Activated B cell treated with CpG ODN at 0.5 μM for 24 hours (primary cell): ENCODE data around the gene SLC6A6. TPM values are rescaled to one million over a fixed set of nuclear protein-coding genes. Genes with fewer than 3 reads are reported as not detected.

ENCODE experiments used
- ATAC-seq: fragments of 200-7000 bp; cut with Tn5 transposase; one replicate; pipeline ENCODE4 v1.10.0; 2021; ENCODE audit warnings: low read depth, mild to moderate bottlenecking, moderate library complexity
- CTCF ChIA-PET: fragments of 350-600 bp; sonication (Branson Sonifier 250); formaldehyde crosslinking; loops from one replicate; lab custom pipeline; 2021; ENCODE audit warnings: antibody characterized with exemption; lab: Charles Lee
- POLR2A ChIA-PET: fragments of 350-600 bp; sonication (Branson Sonifier 250); formaldehyde crosslinking; loops from one replicate; lab custom pipeline; 2021; ENCODE audit warnings: antibody characterized with exemption; lab: Charles Lee
- DNase-seq: peaks from one replicate; pipeline ENCODE4 v3.0.0; 2022
- H3K27ac Mint-ChIP-seq: one replicate; pipeline ENCODE4 v1.8.0; 2020; ENCODE audit warnings: mixed read lengths
- H3K27me3 Mint-ChIP-seq: one replicate; pipeline ENCODE4 v1.8.0; 2021; ENCODE audit warnings: mixed read lengths
- H3K36me3 Mint-ChIP-seq: one replicate; pipeline ENCODE4 v1.8.0; 2021; ENCODE audit warnings: low read depth, mixed read lengths
- H3K4me1 Mint-ChIP-seq: one replicate; pipeline ENCODE4 v1.8.0; 2021; ENCODE audit warnings: mixed read lengths
- H3K4me3 Mint-ChIP-seq: one replicate; pipeline ENCODE4 v1.8.0; 2020; ENCODE audit warnings: mild to moderate bottlenecking, mixed read lengths
- H3K9me3 Mint-ChIP-seq: one replicate; pipeline ENCODE4 v1.8.0; 2020; ENCODE audit warnings: mixed read lengths
- intact Hi-C: fragments of 100-400 bp; cut with micrococcal nuclease; formaldehyde crosslinking; loops from one replicate; pipeline ENCODE4 v1.15.1; 2024
- total RNA-seq: library from RNA; stranded (reverse); gene quantifications from 2 replicates; pipeline ENCODE4 v1.2.3, GENCODE V29; 2022
- TF ChIP-seq, protein P1 (sequence below): fragments of 200-600 bp; IDR thresholded peaks from one replicate; pipeline ENCODE4 v1.8.0; 2022; ENCODE audit warnings: antibody characterized with exemption, mild to moderate bottlenecking

SLC6A6 gene
- total RNA-seq, 1 donor from 2014 or later, result 67.3 TPM

DNA sequence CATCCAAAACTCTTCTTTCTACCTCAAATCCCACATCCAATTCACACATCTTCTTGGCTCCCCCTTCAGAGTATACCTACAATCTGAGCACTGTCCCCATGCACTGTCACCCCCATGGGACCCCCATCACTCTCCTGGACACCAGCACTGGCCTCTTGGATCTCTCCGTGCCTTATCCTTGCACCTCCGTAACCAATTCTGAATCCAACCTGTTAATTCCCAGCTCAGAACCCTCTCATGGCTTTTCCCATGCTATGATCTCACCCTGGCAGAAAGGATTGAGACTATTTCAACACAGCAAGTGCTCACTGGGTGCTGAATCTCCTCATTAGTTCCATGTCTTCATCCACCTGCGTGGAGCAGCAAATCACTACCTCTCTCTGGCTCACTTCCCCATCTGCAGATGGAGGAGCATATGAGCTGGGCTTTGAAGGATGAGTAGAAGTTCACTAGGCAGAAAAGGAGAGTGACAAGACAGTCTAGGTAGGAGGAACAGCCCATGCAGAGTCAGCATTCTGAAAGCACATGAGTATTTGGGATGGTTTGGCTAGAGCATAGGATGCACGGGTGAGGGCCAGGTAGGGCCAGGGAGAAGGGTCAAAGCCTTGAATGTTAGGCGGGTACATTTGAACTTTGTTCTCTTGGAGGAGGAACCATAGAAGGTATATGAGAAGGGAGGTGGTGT lies 48.7 kb downstream of the SLC6A6 start:
- H3K9me3 Mint-ChIP-seq, result no peaks in the 10 kb centered on the region
- intact Hi-C loops, result no loop called here
- peaks cover 10% of the 10 kb centered on the region for H3K4me1 Mint-ChIP-seq
- peaks cover 90% of the 10 kb centered on the region for H3K36me3 Mint-ChIP-seq
- ATAC-seq, result no peak
- no peak overlapping the region for H3K4me3 Mint-ChIP-seq
- no peaks in the 10 kb centered on the region for H3K27me3 Mint-ChIP-seq
- ChIA-PET CTCF (interaction anchor here (0.8 to 1.1 kb wide), 2 partner anchors 16 to 247 kb away, joined by 3 to 4 read pairs; no protein-coding TSS in a partner anchor), POLR2A (no interaction called here)
- peak overlapping the region; percentile 2 for H3K27ac Mint-ChIP-seq
- no peak for DNase-seq
- TF ChIP-seq, protein P1, sequence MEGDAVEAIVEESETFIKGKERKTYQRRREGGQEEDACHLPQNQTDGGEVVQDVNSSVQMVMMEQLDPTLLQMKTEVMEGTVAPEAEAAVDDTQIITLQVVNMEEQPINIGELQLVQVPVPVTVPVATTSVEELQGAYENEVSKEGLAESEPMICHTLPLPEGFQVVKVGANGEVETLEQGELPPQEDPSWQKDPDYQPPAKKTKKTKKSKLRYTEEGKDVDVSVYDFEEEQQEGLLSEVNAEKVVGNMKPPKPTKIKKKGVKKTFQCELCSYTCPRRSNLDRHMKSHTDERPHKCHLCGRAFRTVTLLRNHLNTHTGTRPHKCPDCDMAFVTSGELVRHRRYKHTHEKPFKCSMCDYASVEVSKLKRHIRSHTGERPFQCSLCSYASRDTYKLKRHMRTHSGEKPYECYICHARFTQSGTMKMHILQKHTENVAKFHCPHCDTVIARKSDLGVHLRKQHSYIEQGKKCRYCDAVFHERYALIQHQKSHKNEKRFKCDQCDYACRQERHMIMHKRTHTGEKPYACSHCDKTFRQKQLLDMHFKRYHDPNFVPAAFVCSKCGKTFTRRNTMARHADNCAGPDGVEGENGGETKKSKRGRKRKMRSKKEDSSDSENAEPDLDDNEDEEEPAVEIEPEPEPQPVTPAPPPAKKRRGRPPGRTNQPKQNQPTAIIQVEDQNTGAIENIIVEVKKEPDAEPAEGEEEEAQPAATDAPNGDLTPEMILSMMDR, result no peak

DNA sequence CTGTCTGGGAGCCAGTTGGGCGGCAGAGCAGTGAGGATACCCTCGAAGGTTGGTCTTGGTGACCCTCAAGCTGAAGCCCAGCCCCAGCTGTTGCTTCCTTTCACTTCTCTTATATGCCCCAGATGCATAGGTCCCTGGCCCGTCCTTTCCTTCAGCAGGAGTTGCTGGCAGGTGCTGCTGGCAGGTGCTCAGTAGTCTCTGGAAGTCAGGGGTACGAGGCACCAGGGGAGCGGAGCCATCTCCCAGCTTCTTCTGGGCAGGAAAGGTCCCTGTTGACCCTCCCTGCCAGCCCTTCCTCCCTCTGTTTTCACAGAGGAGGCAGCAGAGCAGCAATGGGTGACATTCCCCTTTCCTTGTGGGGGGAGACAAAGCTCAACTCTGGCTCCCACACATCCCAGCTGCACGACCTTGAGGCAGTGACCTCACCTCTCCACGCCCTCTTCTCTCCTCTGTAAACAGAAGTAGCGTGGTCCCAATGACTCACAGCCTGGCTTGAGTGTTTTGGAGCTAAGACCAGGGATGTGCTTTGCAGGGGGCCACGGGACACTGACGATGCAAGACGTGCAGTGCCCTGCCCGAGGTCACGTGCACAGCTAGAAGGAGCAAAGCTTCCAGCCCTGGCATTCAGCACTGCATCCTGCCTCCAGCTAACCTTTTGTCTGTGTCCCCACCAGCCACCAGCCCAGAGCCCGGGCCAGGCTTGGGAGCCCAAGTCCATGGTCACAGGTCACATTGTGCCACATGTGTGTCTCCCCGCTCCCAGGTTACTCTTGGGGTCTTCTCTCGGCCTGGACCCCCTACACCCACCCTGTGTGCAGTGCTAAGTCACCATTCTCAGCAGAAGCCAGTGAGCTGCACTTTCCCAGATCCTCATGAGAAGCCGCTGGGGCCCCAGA lies 49.7 kb downstream of the SLC6A6 start:
- peaks cover 10% of the 10 kb centered on the region for H3K4me1 Mint-ChIP-seq
- ATAC-seq (no peak), DNase-seq (no peak)
- no peaks in the 10 kb centered on the region for H3K27me3 Mint-ChIP-seq
- no peak overlapping the region for H3K4me3 Mint-ChIP-seq
- H3K27ac Mint-ChIP-seq, result no peak overlapping the region
- TF ChIP-seq, protein P1, result no peak
- ChIA-PET POLR2A (no interaction called here), CTCF (no interaction called here)
- H3K9me3 Mint-ChIP-seq, result no peaks in the 10 kb centered on the region
- peaks cover 84% of the 10 kb centered on the region for H3K36me3 Mint-ChIP-seq
- intact Hi-C loops, result no loop called here

DNA sequence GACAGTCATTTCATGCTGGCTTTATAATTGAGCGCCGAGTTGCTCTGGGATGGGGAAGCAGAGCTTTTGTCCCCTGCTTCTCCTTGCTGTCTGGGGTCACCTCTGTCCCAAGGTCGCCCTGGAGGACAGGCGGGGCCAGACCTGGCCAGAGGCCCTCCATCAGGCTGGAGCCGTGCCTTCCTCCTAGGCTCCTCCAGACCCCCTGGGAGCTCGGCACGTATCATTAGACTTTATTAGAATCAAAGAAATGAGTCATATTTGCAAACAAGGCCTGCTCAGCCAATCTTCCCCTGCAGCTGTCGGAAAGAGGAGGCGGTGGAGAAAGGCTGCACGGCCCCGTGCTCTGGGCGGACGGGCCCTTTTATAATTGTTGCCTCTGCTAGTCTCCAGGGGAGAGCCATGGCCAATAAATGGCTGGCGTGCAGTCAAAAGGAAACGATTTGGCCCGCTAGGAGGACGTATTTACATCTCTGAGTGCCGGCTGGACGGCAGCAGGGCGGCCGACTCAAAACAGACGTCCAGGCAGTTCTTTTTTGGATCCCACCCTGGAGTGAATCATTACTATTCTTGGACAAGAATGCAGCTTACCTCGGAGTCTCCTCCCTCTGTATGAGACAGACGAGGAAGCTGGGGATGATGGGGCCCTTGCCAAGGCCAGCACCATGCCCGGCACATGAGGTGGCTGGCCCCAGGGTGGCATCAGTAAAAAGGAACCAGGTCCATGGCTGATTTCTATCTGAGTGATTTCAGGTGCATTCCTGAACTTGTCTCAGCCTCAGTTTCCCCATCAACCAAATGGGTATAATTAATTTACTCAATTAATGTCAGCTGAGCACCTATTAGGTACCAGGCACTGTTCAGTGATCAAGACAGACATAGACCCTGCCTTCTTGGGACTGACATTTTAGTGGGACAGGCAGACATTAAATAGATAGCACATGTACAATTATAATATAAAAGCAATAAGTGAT lies 50.6 kb downstream of the SLC6A6 start:
- intact Hi-C loops, result loop anchor here (1.0 kb wide), 1 partner anchor 21 kb away; no protein-coding TSS in a partner anchor
- ATAC-seq, result no peak
- TF ChIP-seq, protein P1, result no peak
- Mint-ChIP-seq H3K4me1 (peaks cover 10% of the 10 kb centered on the region), H3K36me3 (peaks cover 79% of the 10 kb centered on the region), H3K4me3 (peak overlapping the region; percentile 32), H3K27me3 (no peaks in the 10 kb centered on the region), H3K9me3 (no peaks in the 10 kb centered on the region), H3K27ac (peak overlapping the region; percentile 79)
- DNase-seq, result no peak
- ChIA-PET CTCF (no interaction called here), POLR2A (interaction anchor here (1.0 kb wide), 2 partner anchors 21 to 50 kb away, joined by 3 to 5 read pairs; partner anchors contain the start of gene SLC6A6)

GRCh38 chr3:14453876-14454638 lies 51.7 kb downstream of the SLC6A6 start:
- Mint-ChIP-seq H3K36me3 (peaks cover 79% of the 10 kb centered on the region), H3K27ac (peak overlapping the region; percentile 79), H3K4me1 (peaks cover 10% of the 10 kb centered on the region), H3K9me3 (no peaks in the 10 kb centered on the region), H3K27me3 (no peaks in the 10 kb centered on the region), H3K4me3 (peak overlapping the region; percentile 32)
- CTCF ChIA-PET, result interaction anchor here (1.1 kb wide), 1 partner anchor 250 kb away, joined by 4 read pairs; no protein-coding TSS in a partner anchor
- DNase-seq, result no peak
- intact Hi-C loops, result loop anchor here (1.0 kb wide), 1 partner anchor 22 kb away; no protein-coding TSS in a partner anchor
- peak; percentile 90 for ATAC-seq
- TF ChIP-seq, protein P1, result no peak
- POLR2A ChIA-PET, result interaction anchor here (1.0 kb wide), 2 partner anchors 22 to 52 kb away, joined by 3 to 5 read pairs; partner anchors contain the start of gene SLC6A6
